ENCODE measurements around the gene SMARCD2.
"Not testable (repeated sequence)": the region's sequence is repeated elsewhere in the genome, so short reads cannot be mapped to it uniquely, and the experiment has no call there.

Gene SMARCD2

GRCh38 chr17:63848834-63849689, 6.6 kb upstream of the SMARCD2 start:
- peak; percentile 99 for DNase-seq

DNA sequence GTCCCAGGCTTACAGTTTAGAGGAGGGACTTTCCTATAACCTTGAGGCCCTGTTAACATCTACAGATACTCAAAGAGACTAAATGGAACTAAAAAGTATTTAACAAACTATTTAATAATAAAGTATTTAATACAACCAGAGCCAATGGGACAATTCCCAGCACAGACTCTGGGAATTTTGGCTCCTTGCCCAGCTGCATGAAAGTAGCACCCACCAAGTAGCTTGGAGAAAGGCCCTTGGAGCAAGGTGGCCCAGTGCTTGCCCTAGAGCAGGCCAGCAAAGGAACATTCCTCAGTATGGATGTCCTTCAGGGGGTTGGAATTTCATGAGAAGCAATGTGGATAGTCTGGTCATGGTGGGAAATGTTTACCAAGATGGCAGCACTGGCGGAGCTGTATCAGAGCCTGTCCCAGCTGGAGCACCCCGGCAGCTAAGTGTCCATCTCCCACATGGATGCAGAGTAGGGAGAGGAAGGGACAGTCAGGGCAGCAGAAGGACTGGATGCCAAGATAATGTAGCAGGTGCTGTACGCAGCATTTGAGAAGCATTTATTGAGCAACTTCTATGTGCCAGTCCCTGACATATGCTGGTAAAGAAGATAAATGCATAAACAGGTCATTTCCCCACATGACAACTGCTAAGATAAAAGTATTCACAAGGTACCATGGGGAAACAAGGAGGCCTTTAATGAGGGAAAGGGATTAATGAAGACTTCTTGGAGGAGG, 5.2 kb upstream of the SMARCD2 start:
- no peak for DNase-seq

- no peak for DNase-seq
Observed at GRCh38 chr17:63845509-63845908, 3.0 kb upstream of the SMARCD2 start.

- no peak for DNase-seq
Observed at GRCh38 chr17:63843910-63844677, 1.6 kb upstream of the SMARCD2 start.

DNA sequence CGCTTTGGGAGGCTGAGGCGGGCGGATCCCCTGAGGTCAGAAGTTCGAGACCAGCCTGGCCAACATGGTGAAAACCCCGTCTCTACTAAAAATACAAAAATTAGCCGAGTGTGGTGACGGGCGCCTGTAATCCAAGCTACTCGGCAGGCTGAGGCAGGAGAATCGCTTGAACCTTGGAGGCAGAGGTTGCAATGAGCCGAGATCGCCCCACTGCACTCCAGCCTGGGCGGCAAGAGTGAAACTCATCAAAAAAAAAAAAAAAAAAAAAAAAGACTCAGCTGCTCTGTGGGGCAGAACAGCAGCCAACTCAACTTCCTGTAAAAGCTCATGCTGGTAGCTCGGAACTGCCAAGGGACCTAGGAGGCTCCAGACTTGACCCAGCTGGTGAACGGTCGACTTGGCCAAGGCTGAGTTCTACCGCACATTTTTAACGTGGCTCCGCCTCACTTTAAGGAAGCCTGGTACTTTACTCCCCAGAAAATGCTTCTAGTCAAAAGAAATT, 953 bp upstream of the SMARCD2 start:
- DNase-seq = not testable (repeated sequence)

- DNase-seq = no peak
Observed at GRCh38 chr17:63842173-63842539, 329 bp downstream of the SMARCD2 start.

DNA sequence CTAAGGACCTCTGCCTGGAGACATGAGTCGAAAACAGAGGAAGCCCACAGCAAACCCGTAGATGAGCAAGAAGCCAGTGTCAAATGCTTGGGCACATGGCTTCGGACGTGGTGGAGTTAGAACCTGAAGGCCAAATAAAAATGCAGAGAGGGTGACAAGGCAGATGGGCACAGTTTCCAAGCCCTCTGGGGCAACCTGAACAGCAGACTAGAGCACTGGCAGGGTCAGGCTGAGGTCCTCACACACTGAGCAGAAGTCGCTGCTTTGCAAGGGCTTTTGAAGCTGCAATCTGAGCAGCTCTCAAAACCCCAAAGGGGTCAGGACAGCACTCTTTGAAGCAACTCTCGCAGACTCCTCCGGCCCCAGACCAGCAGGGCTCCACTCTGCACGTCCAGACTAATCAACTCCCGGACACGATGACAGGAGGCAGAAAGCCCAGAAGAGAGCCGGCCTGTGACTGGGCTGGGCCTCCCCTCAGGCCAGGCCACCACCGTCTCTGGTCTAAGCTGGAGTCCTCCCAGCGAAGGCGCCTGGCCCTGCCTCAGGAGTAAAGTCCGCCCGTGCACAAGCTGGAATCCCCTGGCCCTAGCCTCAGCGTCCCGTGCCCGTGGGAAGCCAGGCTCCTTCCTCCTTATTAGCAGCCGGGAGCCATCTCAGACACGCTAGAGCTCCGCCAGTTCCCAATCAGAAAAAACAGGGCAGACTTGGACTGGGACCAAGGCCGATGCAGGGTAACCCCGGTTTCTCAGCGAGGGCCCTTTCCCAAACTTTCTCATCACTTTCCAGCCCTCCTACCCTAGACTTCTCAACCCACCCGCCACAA, 924 bp downstream of the SMARCD2 start:
- DNase-seq = no peak

GRCh38 chr17:63840591-63841349, 1.7 kb downstream of the SMARCD2 start:
- no peak for DNase-seq

GRCh38 chr17:63838631-63839171, 3.8 kb downstream of the SMARCD2 start:
- no peak for DNase-seq

DNA sequence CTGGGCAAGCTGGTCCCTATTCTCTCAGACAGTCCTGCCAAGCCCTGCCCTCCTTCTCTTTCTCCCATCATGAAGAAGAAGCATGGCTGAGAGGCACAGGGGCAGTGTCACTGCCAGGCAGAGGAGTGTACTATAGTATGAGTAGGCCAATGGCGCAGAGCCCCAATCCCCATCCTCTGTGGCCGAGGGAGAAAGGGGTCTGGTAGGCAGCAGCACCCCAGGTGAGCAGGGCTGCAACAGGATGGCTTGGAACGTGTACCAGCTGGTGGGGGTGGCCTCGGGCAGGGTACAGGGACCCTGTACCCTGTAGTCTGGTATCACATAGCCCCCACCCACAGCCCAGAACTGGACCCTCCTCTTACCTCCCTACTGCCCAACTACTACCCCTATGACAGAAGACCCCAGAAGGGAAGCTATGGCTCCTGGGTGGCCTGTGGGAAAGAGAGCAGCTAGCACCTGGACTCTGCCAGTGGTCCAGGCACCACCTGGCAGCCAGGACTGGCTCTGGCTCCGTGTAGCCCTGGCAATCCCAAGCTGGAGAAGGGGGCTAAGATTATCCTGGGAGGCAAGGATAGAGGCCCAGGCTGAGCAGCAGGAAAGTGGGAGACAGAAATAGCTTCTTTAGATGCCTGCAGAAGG, 4.4 kb downstream of the SMARCD2 start:
- no peak for DNase-seq

DNA sequence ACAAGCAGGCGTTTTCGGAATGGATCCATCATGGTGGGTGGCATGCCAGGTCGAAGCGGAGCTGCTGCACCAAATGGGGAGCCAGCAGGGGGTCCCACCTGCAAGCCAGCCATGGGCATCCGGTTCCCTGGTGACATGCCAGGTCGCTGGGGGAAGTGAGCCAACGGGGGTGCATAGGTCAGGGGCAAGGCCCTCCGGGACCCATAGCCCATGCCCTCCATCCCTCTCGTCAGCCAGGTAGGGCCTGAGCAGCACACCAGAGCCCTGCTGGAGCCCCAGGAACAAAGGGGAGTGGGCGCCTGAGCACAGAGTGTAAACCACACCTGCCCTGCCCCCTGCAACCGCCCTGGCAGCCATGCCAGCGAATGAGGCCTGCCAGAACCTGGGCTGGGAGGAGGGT, 5.0 kb downstream of the SMARCD2 start:
- no peak for DNase-seq

DNA sequence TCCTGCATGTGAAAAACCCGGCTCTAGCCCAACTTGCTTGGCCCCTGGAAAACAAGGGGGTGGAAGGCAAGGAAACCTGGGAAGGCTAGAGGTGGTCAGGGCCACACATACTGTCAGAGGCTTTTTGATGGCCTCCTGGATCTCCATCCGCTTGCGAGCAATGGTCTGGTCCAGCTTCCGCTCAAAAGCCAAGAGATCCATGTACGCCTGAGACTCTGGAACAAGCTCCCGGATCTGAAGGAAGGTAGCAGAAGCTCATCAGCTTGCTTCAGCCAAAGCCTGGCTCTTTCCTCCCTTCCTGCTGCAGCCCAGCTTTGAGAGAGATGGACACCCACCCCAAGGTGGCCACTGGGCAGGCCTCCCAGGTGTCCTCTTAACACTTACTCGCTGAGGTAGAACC, 5.7 kb downstream of the SMARCD2 start:
- DNase-seq = no peak

GRCh38 chr17:63835167-63835720, 7.2 kb downstream of the SMARCD2 start:
- DNase-seq = no peak

DNA sequence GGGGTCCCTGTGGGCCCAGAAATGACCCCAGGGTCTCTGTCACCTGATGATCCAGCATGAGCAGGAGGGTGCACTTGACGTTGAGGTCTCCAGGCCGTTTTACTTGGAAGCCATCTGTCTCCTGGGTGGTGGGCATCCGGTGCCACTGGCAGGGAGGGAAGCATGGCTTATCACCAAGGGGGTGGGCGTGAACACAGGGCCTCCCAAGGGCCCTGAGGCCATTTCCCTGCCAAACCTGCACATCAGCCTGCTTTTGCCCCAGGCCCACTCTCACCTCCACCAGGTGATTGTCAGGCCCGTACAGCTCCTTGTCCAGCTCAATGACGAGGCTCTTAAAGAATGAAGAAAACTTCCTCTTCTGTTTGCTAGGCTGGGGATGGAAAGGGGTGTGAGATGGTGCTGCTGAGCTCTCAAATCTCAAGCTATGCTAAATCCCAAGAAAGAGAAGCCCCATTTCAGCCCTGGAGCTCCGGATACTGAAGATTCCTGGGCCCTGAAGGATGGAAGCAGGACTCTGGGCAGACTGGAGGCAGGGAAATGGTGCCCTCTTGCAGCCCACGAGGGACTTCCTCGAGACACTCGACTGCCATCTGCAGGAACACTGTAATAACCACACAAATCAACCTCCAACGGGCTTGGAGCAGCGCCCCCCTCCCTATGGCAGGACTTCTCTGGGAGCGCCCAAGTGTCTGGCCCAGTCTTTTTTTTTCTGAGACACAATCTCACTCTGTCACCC, 7.9 kb downstream of the SMARCD2 start:
- DNase-seq = peak; percentile 52

- DNase-seq = no peak
Observed at GRCh38 chr17:63833741-63834373, 8.6 kb downstream of the SMARCD2 start.

DNA sequence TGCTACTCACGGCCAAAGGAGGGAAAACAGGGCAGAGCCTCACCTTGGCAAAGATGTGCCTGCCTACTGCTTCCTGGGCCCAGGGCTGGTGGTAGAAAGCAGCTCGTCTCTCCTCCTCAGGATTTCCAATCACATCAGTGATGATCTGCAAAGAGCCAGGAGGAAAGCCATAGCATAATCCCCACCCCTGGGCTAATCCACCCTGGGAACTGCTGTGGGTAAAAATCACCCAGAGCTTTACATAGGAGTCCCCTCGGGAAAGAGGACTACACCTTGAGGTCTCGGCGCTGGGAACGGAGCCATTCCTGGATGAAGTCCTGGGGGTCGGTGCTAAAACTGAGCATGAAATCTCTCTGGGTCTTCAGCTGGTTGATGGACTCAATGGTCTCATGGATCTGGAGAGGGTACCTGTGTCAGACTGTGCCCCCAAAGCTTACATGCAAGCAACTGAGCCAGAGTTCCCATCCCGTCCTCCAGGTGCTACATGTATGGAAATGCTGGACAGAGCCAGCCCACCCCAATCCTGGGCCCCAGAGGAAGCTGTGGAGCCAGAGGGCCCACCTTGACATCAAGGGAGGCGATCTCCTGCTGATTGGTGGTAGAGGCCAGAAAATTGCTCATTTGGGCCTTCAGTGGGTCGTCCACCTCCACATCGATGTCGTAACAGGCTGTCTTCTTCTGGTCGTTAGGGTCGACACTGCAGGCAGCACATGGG, 9.3 kb downstream of the SMARCD2 start:
- DNase-seq = no peak

GRCh38 chr17:63832455-63832854, 10.0 kb downstream of the SMARCD2 start:
- no peak for DNase-seq

DNA sequence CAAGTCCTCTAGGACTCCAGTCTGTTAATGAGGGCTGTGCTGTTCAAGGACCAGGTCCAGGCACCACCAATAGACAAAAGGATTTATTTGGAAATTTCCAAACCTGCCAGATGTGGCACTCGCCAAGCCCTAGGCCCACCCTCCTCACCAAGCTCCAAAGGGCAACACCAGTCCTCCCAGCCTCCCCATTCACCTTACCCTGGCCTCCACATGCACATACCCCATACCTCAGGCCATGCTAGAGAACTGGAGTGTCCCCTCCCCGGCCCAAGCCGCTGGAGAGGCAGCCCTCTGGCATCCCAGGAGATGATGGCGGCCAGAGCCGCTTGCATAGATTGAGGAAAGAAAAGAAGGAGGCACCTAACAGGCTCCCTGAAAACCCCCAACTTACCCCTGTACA, 10.5 kb downstream of the SMARCD2 start:
- no peak for DNase-seq

- no peak for DNase-seq
Observed at GRCh38 chr17:63831505-63831904, 11.0 kb downstream of the SMARCD2 start.
